ENCODE results near the gene FMN1.

Gene FMN1

GRCh38 chr15:33016405-33017024, 178.0 kb downstream of the FMN1 start:
- intact Hi-C loops (cut with DNase I; ENCODE audit: low total_unique reads): no loop called here
- no peak overlapping the region for H3K27ac ChIP-seq

GRCh38 chr15:33014586-33014985, 179.9 kb downstream of the FMN1 start:
- intact Hi-C loops (cut with DNase I; ENCODE audit: low total_unique reads): no loop called here
- Histone ChIP-seq H3K27ac (no peak overlapping the region), H3K36me3 (no peaks in the 10 kb centered on the region), H3K9me3 (no peaks in the 10 kb centered on the region), H3K4me3 (no peak overlapping the region), H3K27me3 (no peaks in the 10 kb centered on the region), H3K4me1 (no peaks in the 10 kb centered on the region)
- no peak for DNase-seq
- TF ChIP-seq CTCF (IDR thresholded peaks at IDR 0.05): no peak

More at GRCh38 chr15:33016405-33017024, 178.0 kb downstream of the FMN1 start:
- DNase-seq: no peak
- Histone ChIP-seq H3K4me1 (no peaks in the 10 kb centered on the region), H3K36me3 (no peaks in the 10 kb centered on the region), H3K9me3 (no peaks in the 10 kb centered on the region), H3K27me3 (no peaks in the 10 kb centered on the region), H3K4me3 (no peak overlapping the region)
- no peak for TF ChIP-seq CTCF (IDR thresholded peaks at IDR 0.05)

- Histone ChIP-seq H3K36me3 (no peaks in the 10 kb centered on the region), H3K4me3 (no peak overlapping the region), H3K27ac (no peak overlapping the region), H3K9me3 (no peaks in the 10 kb centered on the region), H3K27me3 (no peaks in the 10 kb centered on the region), H3K4me1 (peaks cover 0 to 1% (median 0%) of the 10 kb centered on the region in 4 donors)
- intact Hi-C loops (cut with DNase I; ENCODE audit: low total_unique reads): no loop called here
- no peak for DNase-seq
- no peak for TF ChIP-seq CTCF (IDR thresholded peaks at IDR 0.05)
These were observed 180.6 kb downstream of the FMN1 start for GRCh38 chr15:33013827-33014445.

GRCh38 chr15:33011976-33012375, 182.5 kb downstream of the FMN1 start:
- TF ChIP-seq CTCF (IDR thresholded peaks at IDR 0.05): no peak
- intact Hi-C loops (cut with DNase I; ENCODE audit: low total_unique reads): no loop called here
- no peak overlapping the region for H3K27ac ChIP-seq

GRCh38 chr15:33009603-33010002, 184.9 kb downstream of the FMN1 start:
- intact Hi-C loops (cut with DNase I; ENCODE audit: low total_unique reads): no loop called here
- peaks cover 0 to 19% (median 5%) of the 10 kb centered on the region in 4 donors for H3K4me1 ChIP-seq
- no peak for TF ChIP-seq CTCF (IDR thresholded peaks at IDR 0.05)
- no peaks in the 10 kb centered on the region for H3K9me3 ChIP-seq
- H3K36me3 ChIP-seq: no peaks in the 10 kb centered on the region
- no peak overlapping the region for H3K27ac ChIP-seq
- no peak for DNase-seq
- H3K27me3 ChIP-seq: no peaks in the 10 kb centered on the region
- H3K4me3 ChIP-seq: no peak overlapping the region

More at GRCh38 chr15:33011976-33012375, 182.5 kb downstream of the FMN1 start:
- Histone ChIP-seq H3K9me3 (no peaks in the 10 kb centered on the region), H3K36me3 (no peaks in the 10 kb centered on the region), H3K4me3 (no peak overlapping the region), H3K4me1 (peaks cover 0 to 19% (median 5%) of the 10 kb centered on the region in 4 donors), H3K27me3 (no peaks in the 10 kb centered on the region)
- DNase-seq: no peak
